HepG2 (cell line): ENCODE data around the gene NT5C3B. TPM values are rescaled to one million over a fixed set of nuclear protein-coding genes. Genes with fewer than 3 reads are reported as not detected.

ENCODE experiments used
- ARID2 ChIP-seq: sonication (generic); formaldehyde crosslinking; IDR thresholded peaks from 2 replicates; pipeline ENCODE4 v1.8.1; 2022; ENCODE audit warnings: mild to moderate bottlenecking, missing genetic modification reagents, borderline replicate concordance
- EED ChIP-seq: sonication (generic); formaldehyde crosslinking; IDR thresholded peaks from 2 replicates; pipeline ENCODE4 v1.5.0; 2020; ENCODE audit warnings: mild to moderate bottlenecking, missing genetic modification reagents
- FOXC1 ChIP-seq: sonication (generic); formaldehyde crosslinking; IDR thresholded peaks from 2 replicates; pipeline ENCODE4 v1.8.0; 2022; ENCODE audit warnings: mild to moderate bottlenecking, missing genetic modification reagents, borderline replicate concordance
- GATA4 ChIP-seq: sonication (generic); IDR thresholded peaks from 2 replicates; pipeline ENCODE4 v1.6.1; 2016; ENCODE audit warnings: antibody characterized with exemption, low read depth, borderline replicate concordance
- HHEX ChIP-seq: IDR thresholded peaks from 2 replicates; pipeline ENCODE4 v1.6.1; 2016; ENCODE audit warnings: control low read depth
- LCORL ChIP-seq, 2 experiments: fragments of 450-650 bp in 1 of 2; sonication (generic) in 1 of 2; formaldehyde crosslinking in 1 of 2; IDR thresholded peaks; 2 replicates each; pipeline versions ENCODE4 v1.5.0 to v1.6.1; 2017 to 2020; ENCODE audit warnings: antibody characterized with exemption in 1 of 2, missing genetic modification reagents in 1 of 2
- MATR3 ChIP-seq: sonication (generic); formaldehyde crosslinking; IDR thresholded peaks from 2 replicates; pipeline ENCODE4 v1.4.0; 2020; ENCODE audit warnings: missing genetic modification reagents
- NFIB ChIP-seq: sonication (generic); formaldehyde crosslinking; IDR thresholded peaks from 2 replicates; pipeline ENCODE4 v1.9.0; 2021; ENCODE audit warnings: missing genetic modification reagents, mild to moderate bottlenecking, borderline replicate concordance
- U2AF2 ChIP-seq: fragments of 200-400 bp; formaldehyde crosslinking; IDR thresholded peaks from 2 replicates; pipeline ENCODE4 v1.6.1; 2017; ENCODE audit warnings: low read depth, mild to moderate bottlenecking, low read length
- ZBTB7B ChIP-seq: sonication (generic); formaldehyde crosslinking; IDR thresholded peaks from 2 replicates; pipeline ENCODE4 v1.4.0; 2020; ENCODE audit warnings: missing genetic modification reagents
- ZFYVE20 ChIP-seq: sonication (generic); formaldehyde crosslinking; IDR thresholded peaks from 2 replicates; pipeline ENCODE4 v1.8.0; 2023; ENCODE audit warnings: low read depth, mild to moderate bottlenecking, moderate library complexity, missing genetic modification reagents, borderline replicate concordance
- ZNF430 ChIP-seq: sonication (generic); formaldehyde crosslinking; IDR thresholded peaks from 2 replicates; pipeline ENCODE4 v1.9.0; 2021; ENCODE audit warnings: mild to moderate bottlenecking, missing genetic modification reagents
- ZNF850 ChIP-seq: sonication (generic); formaldehyde crosslinking; conservative IDR thresholded peaks from 2 replicates; pipeline ENCODE4 v1.9.0; 2021; ENCODE audit warnings: mild to moderate bottlenecking, missing genetic modification reagents
- polyA plus RNA-seq, 8 experiments: library from polyadenylated mRNA; depleted of rRNA in 3 of 8; stranded (reverse) in 7 of 8; unstranded in 1 of 8; fragments of >200 nt; fragmentation: Illumina TruSeq in 4 of 8; extraction: Trizol in 4 of 8; gene quantifications; 2 replicates each; pipeline versions ENCODE4 v1.2.1 to v1.2.3, GENCODE V29; 2011 to 2016; ENCODE audit warnings: low read depth in 4 of 8, missing spikeins in 1 of 8, mixed read lengths in 1 of 8; ENCODE audit not compliant: insufficient read depth in 1 of 8
- total RNA-seq, 5 experiments: library from RNA; depleted of rRNA; stranded (reverse); fragments of >200 nt; fragmentation: Illumina TruSeq; extraction: Trizol; gene quantifications; 2 replicates each; pipeline ENCODE4 v1.2.3, GENCODE V29; 2016; ENCODE audit warnings: low read depth in 1 of 5
- TF ChIP-seq, protein P1 (sequence below): sonication (generic); formaldehyde crosslinking; IDR thresholded peaks from 2 replicates; pipeline ENCODE4 v1.5.0; 2020; ENCODE audit warnings: mild to moderate bottlenecking, missing genetic modification reagents
- TF ChIP-seq, protein P2 (sequence below): sonication (generic); formaldehyde crosslinking; IDR thresholded peaks from 2 replicates; pipeline ENCODE4 v1.4.0; 2020; ENCODE audit warnings: mild to moderate bottlenecking, missing genetic modification reagents
- TF ChIP-seq, protein P3 (sequence below): sonication (generic); formaldehyde crosslinking; IDR thresholded peaks from 2 replicates; pipeline ENCODE4 v1.8.1; 2022; ENCODE audit warnings: low read depth, mild to moderate bottlenecking, missing genetic modification reagents
- TF ChIP-seq, protein P4 (sequence below): sonication (generic); formaldehyde crosslinking; IDR thresholded peaks from 2 replicates; pipeline ENCODE4 v1.4.0; 2020; ENCODE audit warnings: missing genetic modification reagents

Gene NT5C3B
- total and polyA plus RNA-seq, 2 of the 13 experiments (the other 11 are each of a cell fraction or from before 2014, with no cell fraction given) = 104 to 126 TPM

DNA sequence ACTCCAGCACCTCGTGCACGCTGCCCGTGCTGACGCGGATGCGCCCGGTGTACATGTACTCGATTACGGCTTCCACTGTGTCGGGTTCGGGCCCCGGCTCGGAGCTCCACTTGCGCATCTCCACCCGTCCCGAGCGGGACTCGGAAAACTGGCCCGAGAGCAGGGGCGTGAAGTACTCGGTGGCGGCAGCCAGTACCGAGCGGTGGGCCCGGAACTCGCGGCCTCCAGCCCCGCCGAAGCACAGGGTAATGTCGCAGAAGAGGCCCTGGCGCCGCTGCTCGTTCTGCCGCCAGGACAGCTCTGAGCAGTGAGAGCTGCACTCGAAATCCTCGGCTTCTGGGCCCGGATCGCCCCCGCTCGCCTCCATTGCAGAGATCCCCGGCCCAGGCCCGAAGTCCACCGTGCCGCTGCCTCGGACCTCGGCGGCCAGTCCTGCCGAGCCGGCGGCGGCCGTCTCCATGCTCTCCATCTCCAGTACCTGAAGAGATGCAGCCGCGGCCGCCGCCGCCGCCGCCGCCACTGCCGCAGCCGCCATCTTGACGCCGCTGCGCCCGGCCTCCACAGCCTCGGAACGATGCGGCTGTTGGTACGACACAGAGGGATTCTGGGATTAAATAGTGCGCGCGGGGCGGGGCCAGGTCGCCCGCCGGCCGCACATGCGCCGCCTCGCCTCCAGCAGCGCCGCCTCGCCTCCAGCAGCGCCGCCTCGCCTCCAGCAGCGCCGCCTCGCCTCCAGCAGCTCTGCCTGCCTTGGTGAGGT is 29.0 kb upstream of the NT5C3B start, which contains the start of gene KLHL11 (continued):
- no peak for TF ChIP-seq HHEX (CRISPR knock-in tag)
- peak; percentile 67; the same call in 1 of the 2 replicates for TF ChIP-seq GATA4
- TF ChIP-seq, protein P1, sequence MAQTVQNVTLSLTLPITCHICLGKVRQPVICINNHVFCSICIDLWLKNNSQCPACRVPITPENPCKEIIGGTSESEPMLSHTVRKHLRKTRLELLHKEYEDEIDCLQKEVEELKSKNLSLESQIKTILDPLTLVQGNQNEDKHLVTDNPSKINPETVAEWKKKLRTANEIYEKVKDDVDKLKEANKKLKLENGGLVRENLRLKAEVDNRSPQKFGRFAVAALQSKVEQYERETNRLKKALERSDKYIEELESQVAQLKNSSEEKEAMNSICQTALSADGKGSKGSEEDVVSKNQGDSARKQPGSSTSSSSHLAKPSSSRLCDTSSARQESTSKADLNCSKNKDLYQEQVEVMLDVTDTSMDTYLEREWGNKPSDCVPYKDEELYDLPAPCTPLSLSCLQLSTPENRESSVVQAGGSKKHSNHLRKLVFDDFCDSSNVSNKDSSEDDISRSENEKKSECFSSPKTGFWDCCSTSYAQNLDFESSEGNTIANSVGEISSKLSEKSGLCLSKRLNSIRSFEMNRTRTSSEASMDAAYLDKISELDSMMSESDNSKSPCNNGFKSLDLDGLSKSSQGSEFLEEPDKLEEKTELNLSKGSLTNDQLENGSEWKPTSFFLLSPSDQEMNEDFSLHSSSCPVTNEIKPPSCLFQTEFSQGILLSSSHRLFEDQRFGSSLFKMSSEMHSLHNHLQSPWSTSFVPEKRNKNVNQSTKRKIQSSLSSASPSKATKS (CRISPR knock-in tag) = 0 out of 2 replicates have a peak, but pooled peaks have one; percentile 83
- no peak for TF ChIP-seq NFIB (CRISPR knock-in tag)
- TF ChIP-seq ZBTB7B = peak; percentile 48
- TF ChIP-seq MATR3 (CRISPR knock-in tag) = no peak
- TF ChIP-seq, protein P2, sequence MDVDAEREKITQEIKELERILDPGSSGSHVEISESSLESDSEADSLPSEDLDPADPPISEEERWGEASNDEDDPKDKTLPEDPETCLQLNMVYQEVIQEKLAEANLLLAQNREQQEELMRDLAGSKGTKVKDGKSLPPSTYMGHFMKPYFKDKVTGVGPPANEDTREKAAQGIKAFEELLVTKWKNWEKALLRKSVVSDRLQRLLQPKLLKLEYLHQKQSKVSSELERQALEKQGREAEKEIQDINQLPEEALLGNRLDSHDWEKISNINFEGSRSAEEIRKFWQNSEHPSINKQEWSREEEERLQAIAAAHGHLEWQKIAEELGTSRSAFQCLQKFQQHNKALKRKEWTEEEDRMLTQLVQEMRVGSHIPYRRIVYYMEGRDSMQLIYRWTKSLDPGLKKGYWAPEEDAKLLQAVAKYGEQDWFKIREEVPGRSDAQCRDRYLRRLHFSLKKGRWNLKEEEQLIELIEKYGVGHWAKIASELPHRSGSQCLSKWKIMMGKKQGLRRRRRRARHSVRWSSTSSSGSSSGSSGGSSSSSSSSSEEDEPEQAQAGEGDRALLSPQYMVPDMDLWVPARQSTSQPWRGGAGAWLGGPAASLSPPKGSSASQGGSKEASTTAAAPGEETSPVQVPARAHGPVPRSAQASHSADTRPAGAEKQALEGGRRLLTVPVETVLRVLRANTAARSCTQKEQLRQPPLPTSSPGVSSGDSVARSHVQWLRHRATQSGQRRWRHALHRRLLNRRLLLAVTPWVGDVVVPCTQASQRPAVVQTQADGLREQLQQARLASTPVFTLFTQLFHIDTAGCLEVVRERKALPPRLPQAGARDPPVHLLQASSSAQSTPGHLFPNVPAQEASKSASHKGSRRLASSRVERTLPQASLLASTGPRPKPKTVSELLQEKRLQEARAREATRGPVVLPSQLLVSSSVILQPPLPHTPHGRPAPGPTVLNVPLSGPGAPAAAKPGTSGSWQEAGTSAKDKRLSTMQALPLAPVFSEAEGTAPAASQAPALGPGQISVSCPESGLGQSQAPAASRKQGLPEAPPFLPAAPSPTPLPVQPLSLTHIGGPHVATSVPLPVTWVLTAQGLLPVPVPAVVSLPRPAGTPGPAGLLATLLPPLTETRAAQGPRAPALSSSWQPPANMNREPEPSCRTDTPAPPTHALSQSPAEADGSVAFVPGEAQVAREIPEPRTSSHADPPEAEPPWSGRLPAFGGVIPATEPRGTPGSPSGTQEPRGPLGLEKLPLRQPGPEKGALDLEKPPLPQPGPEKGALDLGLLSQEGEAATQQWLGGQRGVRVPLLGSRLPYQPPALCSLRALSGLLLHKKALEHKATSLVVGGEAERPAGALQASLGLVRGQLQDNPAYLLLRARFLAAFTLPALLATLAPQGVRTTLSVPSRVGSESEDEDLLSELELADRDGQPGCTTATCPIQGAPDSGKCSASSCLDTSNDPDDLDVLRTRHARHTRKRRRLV (CRISPR knock-in tag) = 0 out of 2 replicates have a peak, but pooled peaks have one; percentile 5
- TF ChIP-seq EED (CRISPR knock-in tag) = peak; percentile 81; the same call in 1 of the 2 replicates
- peak; percentile 83 for TF ChIP-seq FOXC1 (CRISPR knock-in tag)
- TF ChIP-seq ARID2 (CRISPR knock-in tag) = peak; percentile 84; the same call in 1 of the 2 replicates
- TF ChIP-seq, protein P3, sequence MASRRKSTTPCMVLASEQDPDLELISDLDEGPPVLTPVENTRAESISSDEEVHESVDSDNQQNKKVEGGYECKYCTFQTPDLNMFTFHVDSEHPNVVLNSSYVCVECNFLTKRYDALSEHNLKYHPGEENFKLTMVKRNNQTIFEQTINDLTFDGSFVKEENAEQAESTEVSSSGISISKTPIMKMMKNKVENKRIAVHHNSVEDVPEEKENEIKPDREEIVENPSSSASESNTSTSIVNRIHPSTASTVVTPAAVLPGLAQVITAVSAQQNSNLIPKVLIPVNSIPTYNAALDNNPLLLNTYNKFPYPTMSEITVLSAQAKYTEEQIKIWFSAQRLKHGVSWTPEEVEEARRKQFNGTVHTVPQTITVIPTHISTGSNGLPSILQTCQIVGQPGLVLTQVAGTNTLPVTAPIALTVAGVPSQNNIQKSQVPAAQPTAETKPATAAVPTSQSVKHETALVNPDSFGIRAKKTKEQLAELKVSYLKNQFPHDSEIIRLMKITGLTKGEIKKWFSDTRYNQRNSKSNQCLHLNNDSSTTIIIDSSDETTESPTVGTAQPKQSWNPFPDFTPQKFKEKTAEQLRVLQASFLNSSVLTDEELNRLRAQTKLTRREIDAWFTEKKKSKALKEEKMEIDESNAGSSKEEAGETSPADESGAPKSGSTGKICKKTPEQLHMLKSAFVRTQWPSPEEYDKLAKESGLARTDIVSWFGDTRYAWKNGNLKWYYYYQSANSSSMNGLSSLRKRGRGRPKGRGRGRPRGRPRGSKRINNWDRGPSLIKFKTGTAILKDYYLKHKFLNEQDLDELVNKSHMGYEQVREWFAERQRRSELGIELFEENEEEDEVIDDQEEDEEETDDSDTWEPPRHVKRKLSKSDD (CRISPR knock-in tag) = peak; percentile 96
- no peak for TF ChIP-seq LCORL (IDR thresholded peaks at IDR 0.05)
- TF ChIP-seq LCORL (CRISPR knock-in tag; IDR thresholded peaks at IDR 0.05) = no peak; the same call in 1 of the 2 replicates
- TF ChIP-seq, protein P4, sequence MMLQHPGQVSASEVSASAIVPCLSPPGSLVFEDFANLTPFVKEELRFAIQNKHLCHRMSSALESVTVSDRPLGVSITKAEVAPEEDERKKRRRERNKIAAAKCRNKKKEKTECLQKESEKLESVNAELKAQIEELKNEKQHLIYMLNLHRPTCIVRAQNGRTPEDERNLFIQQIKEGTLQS (CRISPR knock-in tag) = peak; percentile 47
- TF ChIP-seq ZFYVE20 (CRISPR knock-in tag) = no peak
- TF ChIP-seq ZNF430 = peak; percentile 92
- TF ChIP-seq U2AF2 = no peak
- no peak for TF ChIP-seq ZNF850
